RWPE2 (cell line): ENCODE measurements around the gene CREB3L1.
A peak's percentile ranks its signal among the peaks of the same experiment; 100 is the strongest.

Experiments
- ATAC-seq: fragments of 200-7000 bp; cut with Tn5 transposase; 3 replicates; pipeline ENCODE4 v1.9.1; 2021; ENCODE audit warnings: low read depth
- DNase-seq: peaks from one replicate; pipeline ENCODE4 v3.0.0-alpha.2; 2020; ENCODE audit warnings: low spot score
- H3K27ac ChIP-seq: fragments of 450-650 bp; 2 replicates; pipeline ENCODE4 v1.5.1; 2017; ENCODE audit warnings: mild to moderate bottlenecking; ENCODE audit not compliant: poor library complexity, severe bottlenecking
- H3K27me3 ChIP-seq: fragments of 250-450 bp; sonication (Bioruptor Pico); 2 replicates; pipeline ENCODE4 v1.5.1; 2021; ENCODE audit warnings: mild to moderate bottlenecking, moderate library complexity; ENCODE audit not compliant: insufficient read depth, poor library complexity, severe bottlenecking
- H3K36me3 ChIP-seq: fragments of 250-450 bp; sonication (Bioruptor Pico); 2 replicates; pipeline ENCODE4 v1.5.1; 2020; ENCODE audit warnings: low read depth, mild to moderate bottlenecking, moderate library complexity
- H3K4me1 ChIP-seq: fragments of 250-450 bp; sonication (Bioruptor Pico); 2 replicates; pipeline ENCODE4 v1.5.1; 2021; ENCODE audit warnings: mild to moderate bottlenecking, moderate library complexity; ENCODE audit not compliant: insufficient read depth, poor library complexity, severe bottlenecking
- H3K4me3 ChIP-seq: fragments of 250-450 bp; sonication (Bioruptor Pico); 2 replicates; pipeline ENCODE4 v1.5.1; 2021; ENCODE audit warnings: mild to moderate bottlenecking, moderate library complexity; ENCODE audit not compliant: severe bottlenecking
- H3K9me3 ChIP-seq: fragments of 250-450 bp; sonication (Bioruptor Pico); 2 replicates; pipeline ENCODE4 v1.5.1; 2021; ENCODE audit warnings: mild to moderate bottlenecking, moderate library complexity; ENCODE audit not compliant: severe bottlenecking
- TF ChIP-seq, protein P1 (sequence below): fragments of 450-650 bp; IDR thresholded peaks from one replicate; pipeline ENCODE4 v1.5.1; 2017; ENCODE audit warnings: mild to moderate bottlenecking, moderate library complexity; ENCODE audit not compliant: poor library complexity, severe bottlenecking

The CREB3L1 gene, protein sequence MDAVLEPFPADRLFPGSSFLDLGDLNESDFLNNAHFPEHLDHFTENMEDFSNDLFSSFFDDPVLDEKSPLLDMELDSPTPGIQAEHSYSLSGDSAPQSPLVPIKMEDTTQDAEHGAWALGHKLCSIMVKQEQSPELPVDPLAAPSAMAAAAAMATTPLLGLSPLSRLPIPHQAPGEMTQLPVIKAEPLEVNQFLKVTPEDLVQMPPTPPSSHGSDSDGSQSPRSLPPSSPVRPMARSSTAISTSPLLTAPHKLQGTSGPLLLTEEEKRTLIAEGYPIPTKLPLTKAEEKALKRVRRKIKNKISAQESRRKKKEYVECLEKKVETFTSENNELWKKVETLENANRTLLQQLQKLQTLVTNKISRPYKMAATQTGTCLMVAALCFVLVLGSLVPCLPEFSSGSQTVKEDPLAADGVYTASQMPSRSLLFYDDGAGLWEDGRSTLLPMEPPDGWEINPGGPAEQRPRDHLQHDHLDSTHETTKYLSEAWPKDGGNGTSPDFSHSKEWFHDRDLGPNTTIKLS

DNA sequence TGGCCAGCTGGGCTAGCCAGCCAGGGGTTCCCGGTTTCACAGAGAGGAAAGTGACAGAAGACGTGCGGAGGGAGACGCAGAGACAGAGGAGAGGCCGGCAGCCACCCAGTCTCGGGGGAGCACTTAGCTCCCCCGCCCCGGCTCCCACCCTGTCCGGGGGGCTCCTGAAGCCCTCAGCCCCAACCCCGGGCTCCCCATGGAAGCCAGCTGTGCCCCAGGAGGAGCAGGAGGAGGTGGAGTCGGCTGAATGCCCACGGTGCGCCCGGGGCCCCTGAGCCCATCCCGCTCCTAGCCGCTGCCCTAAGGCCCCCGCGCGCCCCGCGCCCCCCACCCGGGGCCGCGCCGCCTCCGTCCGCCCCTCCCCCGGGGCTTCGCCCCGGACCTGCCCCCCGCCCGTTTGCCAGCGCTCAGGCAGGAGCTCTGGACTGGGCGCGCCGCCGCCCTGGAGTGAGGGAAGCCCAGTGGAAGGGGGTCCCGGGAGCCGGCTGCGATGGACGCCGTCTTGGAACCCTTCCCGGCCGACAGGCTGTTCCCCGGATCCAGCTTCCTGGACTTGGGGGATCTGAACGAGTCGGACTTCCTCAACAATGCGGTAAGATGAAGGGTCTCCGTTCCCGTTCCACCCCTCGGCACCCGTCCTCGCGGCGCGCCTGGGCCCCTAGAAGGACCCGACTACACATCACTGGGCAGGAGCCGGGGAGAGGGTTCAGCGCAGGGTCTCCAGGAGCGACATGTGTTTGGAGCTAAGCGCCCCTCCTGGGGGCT, at the start of gene CREB3L1:
CREB3L1 (plus strand) TSS at position 41 of the 765 bp plus-strand sequence; CDS start at position 491, 450 bp downstream.
- DNase-seq, result no peak
- Histone ChIP-seq H3K36me3 (no peaks in the 10 kb centered on the region), H3K27me3 (peaks cover 6% of the 10 kb centered on the region), H3K4me1 (peaks cover 10% of the 10 kb centered on the region), H3K9me3 (no peaks in the 10 kb centered on the region), H3K27ac (no peak within 1 kb of the TSS), H3K4me3 (peak within 1 kb of the TSS; percentile 29)
- TF ChIP-seq, protein P1, sequence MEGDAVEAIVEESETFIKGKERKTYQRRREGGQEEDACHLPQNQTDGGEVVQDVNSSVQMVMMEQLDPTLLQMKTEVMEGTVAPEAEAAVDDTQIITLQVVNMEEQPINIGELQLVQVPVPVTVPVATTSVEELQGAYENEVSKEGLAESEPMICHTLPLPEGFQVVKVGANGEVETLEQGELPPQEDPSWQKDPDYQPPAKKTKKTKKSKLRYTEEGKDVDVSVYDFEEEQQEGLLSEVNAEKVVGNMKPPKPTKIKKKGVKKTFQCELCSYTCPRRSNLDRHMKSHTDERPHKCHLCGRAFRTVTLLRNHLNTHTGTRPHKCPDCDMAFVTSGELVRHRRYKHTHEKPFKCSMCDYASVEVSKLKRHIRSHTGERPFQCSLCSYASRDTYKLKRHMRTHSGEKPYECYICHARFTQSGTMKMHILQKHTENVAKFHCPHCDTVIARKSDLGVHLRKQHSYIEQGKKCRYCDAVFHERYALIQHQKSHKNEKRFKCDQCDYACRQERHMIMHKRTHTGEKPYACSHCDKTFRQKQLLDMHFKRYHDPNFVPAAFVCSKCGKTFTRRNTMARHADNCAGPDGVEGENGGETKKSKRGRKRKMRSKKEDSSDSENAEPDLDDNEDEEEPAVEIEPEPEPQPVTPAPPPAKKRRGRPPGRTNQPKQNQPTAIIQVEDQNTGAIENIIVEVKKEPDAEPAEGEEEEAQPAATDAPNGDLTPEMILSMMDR, result no peak
- ATAC-seq, result peak; percentile 29; the same call in 2 of the 3 replicates

DNA sequence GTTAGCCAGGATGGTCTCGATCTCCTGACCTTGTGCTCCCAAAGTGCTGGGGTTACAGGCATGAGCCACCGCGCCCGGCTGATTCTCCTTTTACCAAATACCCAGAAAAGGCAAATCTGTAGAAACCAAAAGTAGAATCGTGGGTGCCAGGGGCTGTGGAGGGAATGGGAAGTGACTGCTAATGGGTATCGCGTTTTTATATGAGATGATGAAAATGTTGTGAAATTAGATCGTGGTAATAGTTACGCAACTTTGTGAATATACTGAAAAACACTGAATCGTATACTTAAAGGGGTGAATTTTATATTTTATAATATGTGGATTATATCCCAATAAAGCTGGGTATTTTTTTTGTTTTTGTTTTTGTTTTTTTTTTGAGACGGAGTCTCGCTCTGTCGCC, 48.2 kb upstream of the CREB3L1 start:
- Histone ChIP-seq H3K27ac (no peak overlapping the region), H3K36me3 (no peaks in the 10 kb centered on the region), H3K4me1 (no peaks in the 10 kb centered on the region), H3K27me3 (no peaks in the 10 kb centered on the region), H3K4me3 (no peak overlapping the region), H3K9me3 (no peaks in the 10 kb centered on the region)
- DNase-seq, result no peak
- ATAC-seq, result no peak
- TF ChIP-seq, protein P1, result no peak

DNA sequence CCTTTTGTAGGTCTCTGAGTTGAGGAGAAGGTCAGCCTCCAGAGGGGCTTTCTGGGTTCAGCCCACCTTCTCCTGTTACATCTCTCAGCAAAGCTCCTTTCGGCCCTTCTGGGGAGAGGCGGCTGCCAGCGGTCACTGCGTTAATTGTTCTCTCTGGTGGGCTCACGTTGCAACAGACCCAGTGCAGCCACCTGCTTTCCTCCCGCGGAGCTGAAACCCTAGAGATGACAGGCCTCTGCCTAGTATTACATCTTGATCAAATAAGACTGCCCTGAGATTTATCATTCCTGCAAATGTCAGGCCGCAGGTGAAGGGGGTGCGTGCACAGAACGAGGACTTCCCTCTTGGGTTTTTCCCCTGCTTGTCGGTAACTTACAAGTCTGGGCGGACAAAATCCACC, 43.2 kb upstream of the CREB3L1 start:
- no peaks in the 10 kb centered on the region for H3K27me3 ChIP-seq
- no peak overlapping the region for H3K27ac ChIP-seq
- no peak overlapping the region for H3K4me3 ChIP-seq
- no peak for DNase-seq
- TF ChIP-seq, protein P1, result no peak
- H3K9me3 ChIP-seq, result no peaks in the 10 kb centered on the region
- H3K4me1 ChIP-seq, result peaks cover 10% of the 10 kb centered on the region
- no peak for ATAC-seq
- no peaks in the 10 kb centered on the region for H3K36me3 ChIP-seq

DNA sequence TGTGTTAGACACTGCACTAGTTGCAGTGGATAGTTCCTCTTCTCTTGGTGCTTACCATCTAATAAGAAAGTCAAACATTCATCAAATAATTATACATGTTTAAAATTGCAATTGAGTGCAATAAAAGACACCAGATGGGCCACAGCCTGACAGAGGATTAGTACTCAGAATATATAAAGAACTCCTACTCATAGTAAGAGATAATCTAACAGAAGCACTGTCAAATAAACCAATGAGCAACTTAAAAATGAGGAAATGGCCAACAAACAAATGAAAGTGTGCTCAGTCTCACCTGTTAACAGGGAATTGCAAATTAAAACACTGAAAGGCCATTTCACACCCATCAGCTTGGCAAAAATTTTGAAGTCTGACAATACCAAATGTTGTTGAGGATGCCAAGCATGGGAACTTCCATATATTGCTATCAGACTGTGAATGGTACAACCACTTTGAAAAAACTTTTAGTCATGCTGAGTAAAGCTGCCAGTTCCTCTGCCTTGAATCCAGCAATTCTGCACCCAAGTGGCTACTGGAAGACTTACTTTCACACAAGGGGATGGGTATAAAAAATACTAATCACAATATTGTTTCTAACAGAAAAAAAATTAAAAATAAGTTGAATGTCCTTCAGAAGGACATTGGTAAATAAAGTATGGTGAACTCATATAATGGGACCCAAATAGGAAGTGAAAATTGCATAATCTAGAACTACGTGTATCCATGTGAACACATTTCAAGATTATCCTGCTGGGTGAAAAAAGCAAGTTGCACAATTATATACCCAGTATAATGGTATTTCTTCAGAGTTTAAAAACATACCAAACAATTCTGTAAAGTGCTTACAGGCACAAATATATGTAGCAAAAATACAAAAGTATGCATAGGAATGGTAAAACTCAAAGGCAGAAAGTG, 41.4 kb upstream of the CREB3L1 start:
- TF ChIP-seq, protein P1, result no peak
- Histone ChIP-seq H3K9me3 (no peaks in the 10 kb centered on the region), H3K4me3 (no peak overlapping the region), H3K4me1 (peaks cover 17% of the 10 kb centered on the region), H3K36me3 (no peaks in the 10 kb centered on the region), H3K27ac (peak overlapping the region; percentile 75), H3K27me3 (no peaks in the 10 kb centered on the region)
- DNase-seq, result no peak
- no peak for ATAC-seq
